CD4-positive, CD25-positive, alpha-beta regulatory T cell (primary cell): Measurements from ENCODE around the gene CREB5. TPM values are rescaled to one million over a fixed set of nuclear protein-coding genes. Genes with fewer than 3 reads are reported as not detected.

Experiments used
- ATAC-seq, 2 donors: fragments of 150-1000 bp; cut with Tn5 transposase; one replicate each; pipeline ENCODE4 v1.10.0; 2021; ENCODE audit warnings: low read depth in 2 of 2, moderate number of reproducible peaks in 2 of 2, moderate library complexity in 1 of 2
- DNase-seq, 3 donors: peaks; one replicate each; pipeline versions ENCODE4 v3.0.0 to v3.0.0-alpha.2; 2012 to 2022; ENCODE audit warnings: mixed read lengths in 1 of 3
- H3K27ac ChIP-seq: one replicate; pipeline ENCODE4 v1.7.0; 2013; ENCODE audit warnings: mild to moderate bottlenecking, low read length; ENCODE audit not compliant: insufficient read depth, poor library complexity, severe bottlenecking
- H3K27me3 ChIP-seq: one replicate; pipeline ENCODE4 v1.7.0; 2013; ENCODE audit warnings: low read length; ENCODE audit not compliant: control insufficient read depth, insufficient read depth
- H3K36me3 ChIP-seq: one replicate; pipeline ENCODE4 v1.7.0; 2013; ENCODE audit warnings: mild to moderate bottlenecking, low read length, moderate library complexity; ENCODE audit not compliant: control insufficient read depth, insufficient read depth
- H3K4me1 ChIP-seq: 2 replicates; pipeline ENCODE4 v1.7.0; 2013; ENCODE audit warnings: mild to moderate bottlenecking, low read length; ENCODE audit not compliant: insufficient read depth, control insufficient read depth, poor library complexity, severe bottlenecking
- H3K4me3 ChIP-seq: one replicate; pipeline ENCODE4 v1.7.0; 2013; ENCODE audit warnings: low read depth, mild to moderate bottlenecking, low read length, moderate library complexity
- H3K9me3 ChIP-seq, 2 experiments: 1 replicate in 1 of 2; 2 replicates in 1 of 2; pipeline ENCODE4 v1.7.0; 2013; ENCODE audit warnings: low read length in 2 of 2, mild to moderate bottlenecking in 1 of 2, moderate library complexity in 1 of 2; ENCODE audit not compliant: control insufficient read depth in 2 of 2
- H3K27ac Mint-ChIP-seq, 3 donors: one replicate each; pipeline ENCODE4 v1.8.0; 2020 to 2022; ENCODE audit warnings: mild to moderate bottlenecking in 3 of 3, mixed read lengths in 3 of 3, moderate library complexity in 2 of 3
- H3K27me3 Mint-ChIP-seq: one replicate; pipeline ENCODE4 v1.8.0; 2022; ENCODE audit warnings: mild to moderate bottlenecking, mixed read lengths
- H3K36me3 Mint-ChIP-seq: one replicate; pipeline ENCODE4 v1.8.0; 2020; ENCODE audit warnings: mixed read lengths
- H3K4me1 Mint-ChIP-seq, 4 donors: one replicate each; pipeline ENCODE4 v1.8.0; 2020 to 2022; ENCODE audit warnings: mixed read lengths in 4 of 4, mild to moderate bottlenecking in 1 of 4
- H3K4me3 Mint-ChIP-seq, 4 donors: one replicate each; pipeline ENCODE4 v1.8.0; 2020 to 2022; ENCODE audit warnings: mild to moderate bottlenecking in 4 of 4, mixed read lengths in 4 of 4, moderate library complexity in 3 of 4
- H3K9me3 Mint-ChIP-seq, 7 donors: one replicate each; pipeline ENCODE4 v1.8.0; 2020 to 2022; ENCODE audit warnings: mixed read lengths in 7 of 7, mild to moderate bottlenecking in 3 of 7, moderate library complexity in 2 of 7
- polyA plus RNA-seq, 4 donors: library from polyadenylated mRNA; unstranded; fragments of 300-500 nt; fragmentation: Illumina TruSeq; gene quantifications; one replicate each; pipeline ENCODE4 v1.2.3, GENCODE V29; 2021
- total RNA-seq: library from RNA; stranded (reverse); gene quantifications from one replicate; pipeline ENCODE4 v1.2.3, GENCODE V29; 2022

The CREB5 gene
- total and polyA plus RNA-seq, 5 donors from 2014 or later, result 1.3 TPM; not detected in 4

GRCh38 chr7:28378574-28379149, 33.7 kb upstream of the CREB5 start:
- H3K27ac Mint-ChIP-seq, result no peak overlapping the region
- H3K9me3 ChIP-seq, result no peaks in the 10 kb centered on the region
- peaks cover 0 to 1% (median 0%) of the 10 kb centered on the region in 7 donors for H3K9me3 Mint-ChIP-seq
- DNase-seq (no peak), ATAC-seq (no peak)
- H3K27ac ChIP-seq, result no peak overlapping the region
- H3K4me1 ChIP-seq, result no peaks in the 10 kb centered on the region
- H3K27me3 ChIP-seq, result peaks cover 2% of the 10 kb centered on the region
- H3K36me3 ChIP-seq, result no peaks in the 10 kb centered on the region
- H3K36me3 Mint-ChIP-seq, result no peaks in the 10 kb centered on the region
- H3K27me3 Mint-ChIP-seq, result no peaks in the 10 kb centered on the region
- no peak overlapping the region for H3K4me3 Mint-ChIP-seq
- no peaks in the 10 kb centered on the region for H3K4me1 Mint-ChIP-seq
- H3K4me3 ChIP-seq, result no peak overlapping the region

DNA sequence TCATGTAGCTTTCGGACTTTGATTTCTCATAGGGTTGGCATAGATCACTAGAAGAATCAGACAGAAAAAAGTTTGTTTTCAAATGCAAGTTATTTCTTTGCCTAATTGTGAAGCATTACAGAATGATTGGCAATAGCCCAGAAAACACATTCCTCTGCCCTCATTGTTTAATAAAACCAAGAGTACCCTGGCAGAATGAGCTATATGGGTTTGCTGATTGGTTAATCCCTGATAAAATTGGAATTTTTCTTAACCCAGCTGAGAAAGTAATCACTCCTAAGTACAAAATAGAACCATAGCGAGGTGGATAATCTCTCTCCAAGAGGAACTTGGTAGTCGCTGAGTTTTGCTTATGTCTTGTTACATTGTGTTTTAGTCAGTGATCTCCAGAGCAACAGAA, 30.9 kb upstream of the CREB5 start:
- H3K36me3 Mint-ChIP-seq, result no peaks in the 10 kb centered on the region
- no peaks in the 10 kb centered on the region for H3K4me1 Mint-ChIP-seq
- ATAC-seq, result no peak

DNA sequence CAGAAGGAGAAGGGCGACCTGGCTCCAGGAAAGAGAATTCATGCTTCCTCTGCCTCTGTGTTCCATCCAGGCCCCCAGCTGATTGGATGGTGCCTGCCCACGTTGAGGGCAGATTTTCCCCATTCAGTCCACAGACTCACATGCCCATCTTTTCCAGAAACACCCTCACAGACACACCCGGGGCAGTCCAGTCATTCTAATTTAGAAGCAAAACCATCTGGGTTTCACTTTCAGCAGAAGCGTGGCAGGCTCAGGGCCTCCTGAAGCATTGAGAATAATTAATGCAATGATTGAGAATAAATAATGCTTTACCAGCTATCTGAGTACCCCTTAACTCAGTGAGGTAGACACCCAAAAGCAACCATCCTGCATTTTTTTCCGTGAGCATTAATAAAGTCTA, 30.2 kb upstream of the CREB5 start:
- no peaks in the 10 kb centered on the region for H3K27me3 Mint-ChIP-seq
- no peak overlapping the region for H3K4me3 Mint-ChIP-seq
- Histone ChIP-seq H3K27ac (no peak overlapping the region), H3K4me1 (no peaks in the 10 kb centered on the region), H3K9me3 (no peaks in the 10 kb centered on the region), H3K4me3 (no peak overlapping the region), H3K27me3 (peaks cover 2% of the 10 kb centered on the region), H3K36me3 (no peaks in the 10 kb centered on the region)
- no peak overlapping the region for H3K27ac Mint-ChIP-seq
- H3K4me1 Mint-ChIP-seq, result no peaks in the 10 kb centered on the region
- no peaks in the 10 kb centered on the region for H3K36me3 Mint-ChIP-seq
- H3K9me3 Mint-ChIP-seq, result peaks cover 0 to 3% (median 0%) of the 10 kb centered on the region in 7 donors
- no peak for ATAC-seq
- no peak for DNase-seq

More for the DNA sequence above, 30.9 kb upstream of the CREB5 start:
- Mint-ChIP-seq H3K27me3 (no peaks in the 10 kb centered on the region), H3K4me3 (no peak overlapping the region), H3K9me3 (peaks cover 0 to 3% (median 0%) of the 10 kb centered on the region in 7 donors), H3K27ac (no peak overlapping the region)
- peaks cover 2% of the 10 kb centered on the region for H3K27me3 ChIP-seq
- H3K36me3 ChIP-seq, result no peaks in the 10 kb centered on the region
- no peak for DNase-seq
- no peaks in the 10 kb centered on the region for H3K9me3 ChIP-seq
- H3K4me1 ChIP-seq, result no peaks in the 10 kb centered on the region
- H3K27ac ChIP-seq, result no peak overlapping the region
- H3K4me3 ChIP-seq, result no peak overlapping the region

DNA sequence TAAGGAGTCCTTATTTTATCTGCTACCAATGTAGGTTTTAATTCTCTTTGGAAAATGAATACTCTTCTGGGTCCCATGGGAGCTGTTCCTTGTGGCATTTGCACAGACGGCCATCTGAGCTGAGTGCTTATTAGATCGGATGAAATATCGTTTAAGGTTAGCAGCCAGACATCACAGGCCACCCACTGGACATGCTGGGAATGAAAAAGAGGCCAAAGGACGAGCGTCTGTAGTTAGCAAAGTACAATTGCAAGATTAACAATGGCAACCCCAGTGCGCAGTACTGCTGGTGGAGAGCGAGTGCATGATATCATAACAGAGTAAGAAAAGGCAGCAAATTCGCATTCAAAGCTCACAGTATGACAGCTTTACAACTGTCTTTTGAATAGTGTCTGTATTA, 28.3 kb upstream of the CREB5 start:
- Mint-ChIP-seq H3K4me3 (no peak overlapping the region), H3K27ac (no peak overlapping the region), H3K4me1 (no peaks in the 10 kb centered on the region), H3K9me3 (peaks cover 0 to 3% (median 0%) of the 10 kb centered on the region in 7 donors), H3K27me3 (peaks cover 13% of the 10 kb centered on the region), H3K36me3 (no peaks in the 10 kb centered on the region)
- peaks cover 2% of the 10 kb centered on the region for H3K27me3 ChIP-seq
- no peak for DNase-seq
- no peak overlapping the region for H3K27ac ChIP-seq
- H3K4me3 ChIP-seq, result no peak overlapping the region
- no peaks in the 10 kb centered on the region for H3K36me3 ChIP-seq
- H3K9me3 ChIP-seq, result no peaks in the 10 kb centered on the region
- H3K4me1 ChIP-seq, result no peaks in the 10 kb centered on the region
- ATAC-seq, result no peak

- Mint-ChIP-seq H3K9me3 (peaks cover 0 to 1% (median 0%) of the 10 kb centered on the region in 7 donors), H3K27ac (no peak overlapping the region), H3K4me3 (no peak overlapping the region), H3K27me3 (peaks cover 34% of the 10 kb centered on the region), H3K36me3 (no peaks in the 10 kb centered on the region), H3K4me1 (peaks cover 0 to 3% (median under 1%) of the 10 kb centered on the region in 4 donors)
- peaks cover 13% of the 10 kb centered on the region for H3K27me3 ChIP-seq
- no peak overlapping the region for H3K27ac ChIP-seq
- no peaks in the 10 kb centered on the region for H3K9me3 ChIP-seq
- DNase-seq (peak in 2 of 3 donors; percentile 40 to 63), ATAC-seq (no peak)
- H3K4me1 ChIP-seq, result no peaks in the 10 kb centered on the region
- H3K4me3 ChIP-seq, result no peak overlapping the region
- no peaks in the 10 kb centered on the region for H3K36me3 ChIP-seq
Observed at GRCh38 chr7:28389504-28390395, 22.6 kb upstream of the CREB5 start.

DNA sequence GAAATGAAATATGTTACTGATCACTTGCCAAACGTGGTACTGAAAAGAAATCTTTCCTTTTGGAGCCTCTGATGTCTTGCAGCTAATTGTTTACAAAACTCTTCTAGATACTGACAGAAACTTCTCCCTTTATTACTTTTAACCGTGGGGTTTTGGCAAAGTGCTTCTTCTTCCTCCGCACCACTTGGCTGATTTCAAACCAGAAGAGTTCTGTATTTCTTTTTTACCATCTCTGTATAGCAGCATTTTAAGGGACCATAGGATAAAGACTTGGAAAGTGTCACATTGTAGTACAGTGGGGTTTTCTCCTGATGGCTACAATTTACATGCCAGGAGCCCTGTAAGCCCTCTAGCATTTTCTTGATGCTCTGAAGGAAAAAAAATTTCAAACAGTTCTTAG, 21.9 kb upstream of the CREB5 start:
- no peak for DNase-seq
- Histone ChIP-seq H3K27ac (no peak overlapping the region), H3K4me1 (no peaks in the 10 kb centered on the region), H3K4me3 (no peak overlapping the region), H3K27me3 (peaks cover 13% of the 10 kb centered on the region), H3K36me3 (no peaks in the 10 kb centered on the region), H3K9me3 (no peaks in the 10 kb centered on the region)
- Mint-ChIP-seq H3K27me3 (peaks cover 38% of the 10 kb centered on the region), H3K4me3 (peak overlapping the region in 1 of 4 donors; percentile 29), H3K4me1 (peaks cover 0 to 3% (median under 1%) of the 10 kb centered on the region in 4 donors), H3K27ac (no peak overlapping the region), H3K36me3 (no peaks in the 10 kb centered on the region), H3K9me3 (peaks cover 0 to 1% (median 0%) of the 10 kb centered on the region in 7 donors)
- ATAC-seq, result no peak

DNA sequence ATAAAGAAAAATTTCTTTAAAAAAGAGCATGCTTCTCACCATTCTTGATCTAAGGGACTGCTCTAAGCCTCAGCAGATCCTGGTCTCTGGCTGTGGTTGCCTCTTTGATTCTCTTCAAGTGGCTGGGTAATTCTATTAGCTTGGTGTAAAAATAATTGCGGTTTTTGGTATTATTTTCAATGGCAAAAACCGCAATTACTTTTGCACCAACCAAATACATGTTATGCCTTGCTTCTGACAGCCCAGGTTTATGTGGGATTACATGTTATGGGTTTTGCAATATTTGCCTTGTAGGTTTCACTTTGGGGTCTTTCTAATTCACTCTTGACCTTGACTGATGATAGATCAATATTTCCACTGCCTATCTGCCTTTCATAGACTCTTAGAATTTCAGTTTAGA, 20.0 kb upstream of the CREB5 start:
- Histone ChIP-seq H3K9me3 (no peaks in the 10 kb centered on the region), H3K36me3 (no peaks in the 10 kb centered on the region), H3K4me3 (no peak overlapping the region), H3K4me1 (no peaks in the 10 kb centered on the region), H3K27me3 (peaks cover 16% of the 10 kb centered on the region), H3K27ac (no peak overlapping the region)
- Mint-ChIP-seq H3K4me1 (peaks cover 0 to 3% (median under 1%) of the 10 kb centered on the region in 4 donors), H3K27ac (no peak overlapping the region), H3K4me3 (no peak overlapping the region), H3K9me3 (peaks cover 0 to 1% (median 0%) of the 10 kb centered on the region in 7 donors), H3K27me3 (peaks cover 47% of the 10 kb centered on the region), H3K36me3 (no peaks in the 10 kb centered on the region)
- DNase-seq (no peak), ATAC-seq (no peak)
